Measurements from ENCODE around the gene FGF22. TPM values are rescaled to one million over a fixed set of nuclear protein-coding genes. Genes with fewer than 3 reads are reported as not detected.

The FGF22 gene
- total RNA-seq, 1 donor from 2014 or later, result 0.24 TPM

- peak; percentile 90 for DNase-seq (ENCODE audit: low spot score)
Observed at GRCh38 chr19:679418-680286, 40.0 kb downstream of the FGF22 start.

DNA sequence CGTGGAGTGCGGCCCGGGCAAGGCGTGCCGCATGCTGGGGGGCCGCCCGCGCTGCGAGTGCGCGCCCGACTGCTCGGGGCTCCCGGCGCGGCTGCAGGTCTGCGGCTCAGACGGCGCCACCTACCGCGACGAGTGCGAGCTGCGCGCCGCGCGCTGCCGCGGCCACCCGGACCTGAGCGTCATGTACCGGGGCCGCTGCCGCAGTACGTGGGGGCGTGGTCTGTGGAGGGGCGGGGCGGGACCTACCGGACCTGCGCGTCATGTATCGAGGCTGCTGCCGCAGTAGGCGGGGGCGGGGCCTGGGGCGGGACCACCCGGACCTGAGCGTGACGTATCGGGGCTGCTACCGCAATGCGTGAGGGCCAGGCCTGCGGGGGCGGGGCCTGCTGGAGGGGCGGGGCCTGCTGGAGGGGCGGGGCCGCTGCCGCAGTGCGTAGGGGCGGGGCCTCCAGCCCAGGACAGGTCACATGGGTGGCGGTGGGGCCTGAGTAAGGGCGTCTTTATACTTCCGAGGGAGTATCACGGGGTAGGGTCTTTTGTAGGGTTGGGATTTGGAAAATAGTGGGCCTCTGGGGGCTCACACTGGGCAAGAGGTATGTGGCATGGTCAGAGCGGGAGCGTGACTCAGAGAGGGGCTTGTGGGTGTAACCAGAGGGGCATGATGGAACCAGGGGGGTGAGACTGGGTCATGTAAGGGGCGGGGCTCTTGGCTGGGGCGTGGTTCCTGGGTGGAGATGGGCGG, 40.8 kb downstream of the FGF22 start:
- DNase-seq (ENCODE audit: low spot score), result peak; percentile 97

GRCh38 chr19:681029-682019, 41.6 kb downstream of the FGF22 start:
- no peak for DNase-seq (ENCODE audit: low spot score)

- no peak for DNase-seq (ENCODE audit: low spot score)
Observed at GRCh38 chr19:682678-683320, 43.1 kb downstream of the FGF22 start.

DNA sequence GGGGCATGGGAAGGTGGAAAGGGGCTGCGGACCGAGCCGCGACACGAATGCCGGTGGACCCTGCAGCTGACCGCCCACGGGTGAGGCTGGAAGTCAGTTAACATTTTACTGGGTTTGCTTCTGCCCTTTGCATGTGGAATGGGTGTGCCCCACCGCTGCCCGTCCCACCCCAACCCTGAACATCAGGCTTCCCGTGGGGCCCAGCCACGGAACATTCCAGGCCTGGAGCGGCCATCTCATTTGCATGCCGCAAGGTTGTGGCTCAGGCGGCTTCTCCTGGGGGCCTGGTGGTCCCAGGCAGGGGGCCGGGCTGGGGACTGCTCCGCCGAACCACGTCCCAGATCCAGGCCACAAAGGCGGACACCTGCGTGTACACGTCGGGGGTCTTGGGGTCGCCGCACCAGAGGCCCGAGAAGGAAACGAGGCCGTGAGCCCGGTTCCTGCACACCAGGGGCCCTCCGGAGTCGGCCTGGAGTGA, 45.8 kb downstream of the FGF22 start:
- DNase-seq (ENCODE audit: low spot score), result no peak

DNA sequence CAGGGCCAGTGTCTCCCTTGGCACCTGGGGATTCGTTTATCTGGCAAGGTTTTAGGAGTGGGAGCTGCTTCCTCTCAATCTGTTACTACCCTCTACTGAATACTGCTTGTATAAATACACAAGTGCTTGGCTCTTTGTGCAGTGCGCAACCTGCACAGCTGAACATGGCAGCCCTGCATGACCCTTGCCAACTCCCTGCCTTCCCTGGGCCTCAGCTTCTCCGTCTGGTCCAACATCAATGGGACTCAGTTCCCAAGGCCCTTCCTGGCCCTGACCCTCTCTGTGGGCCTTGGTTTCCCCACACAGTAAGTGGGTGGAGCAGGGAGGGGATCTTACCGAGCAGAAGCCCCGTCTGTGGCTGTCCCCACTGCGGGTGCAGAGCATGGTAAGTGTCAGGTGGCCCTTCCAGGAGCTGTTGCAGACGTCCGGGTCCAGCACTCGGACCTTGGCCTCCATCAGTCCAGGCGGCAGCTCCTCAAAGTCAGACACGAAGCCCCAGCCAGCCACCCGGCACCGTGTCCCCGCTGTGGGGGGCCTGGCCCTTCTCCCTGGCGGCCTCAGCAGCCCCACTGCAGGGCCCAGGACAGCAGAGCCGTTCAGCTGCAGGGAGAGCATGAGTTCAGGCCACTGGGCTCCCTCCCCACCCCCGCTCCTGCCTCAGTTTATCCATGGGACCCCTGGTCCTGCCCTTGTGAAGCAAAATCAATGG, 47.1 kb downstream of the FGF22 start:
- DNase-seq (ENCODE audit: low spot score), result no peak

DNA sequence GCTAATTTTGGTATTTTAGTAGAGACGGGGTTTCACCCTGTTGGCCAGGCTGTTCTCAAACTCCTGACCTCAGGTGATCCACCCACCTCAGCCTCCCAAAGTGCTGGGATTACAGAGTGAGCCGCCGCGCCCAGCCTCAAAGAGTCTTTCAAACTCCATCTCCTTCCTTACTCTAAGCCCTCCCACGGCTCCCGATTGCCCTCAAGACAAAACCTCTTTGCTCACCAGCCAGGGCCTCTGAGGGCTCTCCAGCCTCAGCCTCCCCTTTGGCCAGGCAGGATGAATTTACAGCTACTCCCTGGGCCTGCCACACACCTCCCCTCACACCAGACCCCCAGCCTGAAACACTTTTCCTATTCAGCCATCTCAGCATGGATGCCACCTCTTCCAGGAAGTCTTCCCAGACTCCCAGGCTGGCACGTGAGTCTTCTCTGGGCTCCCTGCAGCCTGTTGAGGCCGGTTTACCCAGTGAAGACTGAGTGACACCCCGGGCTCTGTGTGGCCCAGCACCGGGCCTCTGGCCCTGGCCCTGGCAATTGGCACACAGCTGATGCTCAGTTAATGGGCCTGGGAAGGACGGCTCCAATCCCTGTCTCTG, 48.0 kb downstream of the FGF22 start:
- DNase-seq (ENCODE audit: low spot score), result no peak

DNA sequence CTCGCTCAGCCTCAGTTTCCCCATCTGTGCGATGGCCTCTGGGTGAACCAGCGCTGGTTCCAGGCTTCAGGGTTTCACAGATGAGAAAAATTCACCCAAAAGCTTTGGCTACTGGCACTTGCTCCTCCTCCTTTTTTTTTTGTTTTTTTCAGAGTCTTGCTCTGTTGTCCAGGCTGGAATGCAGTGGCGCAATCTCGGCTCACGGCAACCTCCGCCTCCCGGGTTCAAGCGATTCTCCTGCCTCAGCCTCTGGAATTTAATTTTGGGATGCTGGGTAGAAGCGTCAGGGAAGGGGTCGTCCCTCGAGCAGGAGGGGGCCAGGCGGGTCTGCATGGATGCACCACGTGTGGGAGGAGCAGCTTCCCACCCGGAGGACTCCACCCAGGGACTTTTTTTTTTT, 48.5 kb downstream of the FGF22 start:
- DNase-seq (ENCODE audit: low spot score), result no peak

- no peak for DNase-seq (ENCODE audit: low spot score)
Observed at GRCh38 chr19:688992-689391, 49.3 kb downstream of the FGF22 start.

- DNase-seq (ENCODE audit: low spot score), result no peak
Observed at GRCh38 chr19:690203-690602, 50.5 kb downstream of the FGF22 start.

Other genes starting within 250 kb of the FGF22 start
- gene C2CD4C, start 230.7 kb upstream of the FGF22 start, total RNA-seq (ENCODE audit: insufficient read depth, low replicate concordance), result 0.96 TPM
- gene SHC2, start 178.8 kb upstream of the FGF22 start, total RNA-seq (ENCODE audit: insufficient read depth, low replicate concordance), result 11.1 TPM
- 1.7 TPM for gene MADCAM1, start 143.4 kb upstream of the FGF22 start, total RNA-seq (ENCODE audit: insufficient read depth, low replicate concordance)
- 30.1 TPM for gene TPGS1, start 132.4 kb upstream of the FGF22 start, total RNA-seq (ENCODE audit: insufficient read depth, low replicate concordance)
- 74.9 TPM for gene CDC34, start 108.1 kb upstream of the FGF22 start, total RNA-seq (ENCODE audit: insufficient read depth, low replicate concordance)
- not detected for gene GZMM, start 95.8 kb upstream of the FGF22 start, total RNA-seq (ENCODE audit: insufficient read depth, low replicate concordance)
- gene BSG, start 67.3 kb upstream of the FGF22 start, total RNA-seq (ENCODE audit: insufficient read depth, low replicate concordance), result 234 TPM
- 2.4 TPM for gene HCN2, start 50.0 kb upstream of the FGF22 start, total RNA-seq (ENCODE audit: insufficient read depth, low replicate concordance)
- gene POLRMT, start 6.3 kb upstream of the FGF22 start, total RNA-seq (ENCODE audit: insufficient read depth, low replicate concordance), result 11.8 TPM
- 1.7 TPM for gene RNF126, start 23.3 kb downstream of the FGF22 start, total RNA-seq (ENCODE audit: insufficient read depth, low replicate concordance)
- gene FSTL3, start 36.5 kb downstream of the FGF22 start, total RNA-seq (ENCODE audit: insufficient read depth, low replicate concordance), result 326 TPM
- not detected for gene PRSS57, start 55.6 kb downstream of the FGF22 start, total RNA-seq (ENCODE audit: insufficient read depth, low replicate concordance)
- 30.6 TPM for gene PALM, start 69.1 kb downstream of the FGF22 start, total RNA-seq (ENCODE audit: insufficient read depth, low replicate concordance)
- 5.8 TPM for gene MISP, start 111.2 kb downstream of the FGF22 start, total RNA-seq (ENCODE audit: insufficient read depth, low replicate concordance)
- gene PTBP1, start 157.6 kb downstream of the FGF22 start, total RNA-seq (ENCODE audit: insufficient read depth, low replicate concordance), result 82.8 TPM
- gene PLPPR3, start 182.1 kb downstream of the FGF22 start, total RNA-seq (ENCODE audit: insufficient read depth, low replicate concordance), result not detected
- not detected for gene AZU1, start 188.0 kb downstream of the FGF22 start, total RNA-seq (ENCODE audit: insufficient read depth, low replicate concordance)
- gene PRTN3, start 201.1 kb downstream of the FGF22 start, total RNA-seq (ENCODE audit: insufficient read depth, low replicate concordance), result not detected
- gene ELANE, start 212.4 kb downstream of the FGF22 start, total RNA-seq (ENCODE audit: insufficient read depth, low replicate concordance), result not detected
- gene CFD, start 219.8 kb downstream of the FGF22 start, total RNA-seq (ENCODE audit: insufficient read depth, low replicate concordance), result 35.2 TPM